ENCODE results near the gene CRHR2.

- TF ChIP-seq CTCF (CRISPR knock-in tag; IDR thresholded peaks at IDR 0.05) (no peak), BRCA1 (CRISPR knock-in tag; IDR thresholded peaks at IDR 0.05) (no peak), JUND (CRISPR knock-in tag; IDR thresholded peaks at IDR 0.05) (no peak), ZNF512 (CRISPR knock-in tag; IDR thresholded peaks at IDR 0.05) (no peak), ATF3 (CRISPR knock-in tag; IDR thresholded peaks at IDR 0.05) (no peak), POLR2AphosphoS5 (IDR thresholded peaks at IDR 0.05; ENCODE audit: low read depth, low read length) (no peak), ZNF672 (CRISPR knock-in tag; IDR thresholded peaks at IDR 0.05) (no peak), TCF7 (IDR thresholded peaks at IDR 0.05; ENCODE audit: low read depth) (no peak), RFX5 (IDR thresholded peaks at IDR 0.05; ENCODE audit: low read depth, low read length) (no peak), ATF5 (CRISPR knock-in tag; IDR thresholded peaks at IDR 0.05; ENCODE audit: low read depth) (no peak), KAT7 (CRISPR knock-in tag; IDR thresholded peaks at IDR 0.05; ENCODE audit: borderline replicate concordance) (no peak)
These were observed 2.6 kb downstream of the CRHR2 start for GRCh38 chr7:30679664-30680063.
